HG03159 (cell line): ENCODE data around the gene SFTPB.
"Not testable (repeated sequence)": the region's sequence is repeated elsewhere in the genome, so short reads cannot be mapped to it uniquely, and the experiment has no call there.

Source experiments
- ATAC-seq: cut with Tn5 transposase; IDR thresholded peaks from one replicate; pipeline ENCODE4 v1.9.1; 2021; ENCODE audit warnings: mild to moderate bottlenecking, moderate library complexity; ENCODE audit not compliant: unreplicated experiment

Gene SFTPB

GRCh38 chr2:85660301-85660700 is 7.7 kb downstream of the SFTPB start:
- not testable (repeated sequence) for ATAC-seq

GRCh38 chr2:85659324-85659981 is 8.5 kb downstream of the SFTPB start:
- ATAC-seq: no peak

- ATAC-seq: not testable (repeated sequence)
Measured at GRCh38 chr2:85657399-85657798, 10.6 kb downstream of the SFTPB start.

DNA sequence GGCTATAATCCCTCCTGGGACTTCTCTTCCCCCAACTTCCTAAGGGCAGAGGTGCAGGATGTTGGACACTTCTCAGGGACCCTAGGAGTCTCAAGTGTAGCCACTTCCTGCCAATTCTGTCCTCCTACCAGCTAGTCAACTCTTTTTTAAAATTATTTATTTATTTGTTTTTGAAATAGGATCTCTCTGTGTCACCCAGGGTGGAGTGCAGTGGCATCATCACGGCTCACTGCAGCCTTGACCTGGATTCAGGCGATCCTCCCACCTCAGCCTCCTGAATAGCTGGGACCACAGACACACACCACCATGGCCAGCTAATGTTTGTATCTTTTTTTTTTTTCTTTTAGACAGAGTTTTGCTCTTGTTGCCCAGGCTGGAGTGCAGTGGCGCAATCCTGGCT is 11.5 kb downstream of the SFTPB start:
- no peak for ATAC-seq

DNA sequence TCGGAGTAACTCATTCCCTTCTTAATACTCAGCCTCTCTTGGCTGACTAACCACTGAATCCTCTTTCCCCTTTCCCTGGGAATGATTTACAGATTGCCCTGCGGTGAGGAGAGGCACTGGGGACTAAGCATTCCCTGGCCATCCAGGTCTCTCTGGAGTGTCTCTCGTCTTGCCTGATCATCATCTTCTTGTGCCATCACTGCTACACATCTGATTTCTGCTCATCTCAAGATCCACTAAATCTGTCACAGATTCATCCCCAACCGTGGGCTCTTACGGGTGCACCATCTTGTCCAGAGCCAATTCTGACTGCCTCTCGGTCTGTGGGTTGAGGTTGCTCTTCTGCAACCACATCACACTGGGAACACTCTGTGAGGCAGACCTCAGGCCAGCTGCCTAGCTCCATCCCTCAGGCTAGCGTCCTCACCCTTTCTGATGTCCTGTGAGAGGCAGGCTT is 12.0 kb downstream of the SFTPB start:
- no peak for ATAC-seq

- no peak for ATAC-seq
Measured at GRCh38 chr2:85653996-85654395, 14.0 kb downstream of the SFTPB start.

DNA sequence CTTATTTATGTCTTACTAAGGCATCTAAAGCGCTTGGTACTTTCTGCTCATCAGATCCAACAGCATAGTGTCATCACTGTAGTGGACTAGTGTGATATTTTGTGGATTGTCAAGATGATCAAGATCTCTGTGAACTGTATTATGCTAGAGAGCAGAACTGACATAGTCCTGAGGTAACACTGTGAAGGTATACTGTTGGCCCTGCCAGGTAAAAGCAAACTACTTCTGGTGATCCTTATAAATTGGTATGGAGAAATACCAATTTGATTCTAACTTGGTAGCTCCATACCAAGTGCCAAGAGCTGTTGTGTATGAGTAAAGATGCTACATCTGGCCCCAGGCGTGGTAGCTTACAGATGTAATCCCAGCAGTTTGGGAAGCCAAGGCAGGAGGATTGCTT is 15.9 kb downstream of the SFTPB start:
- no peak for ATAC-seq

DNA sequence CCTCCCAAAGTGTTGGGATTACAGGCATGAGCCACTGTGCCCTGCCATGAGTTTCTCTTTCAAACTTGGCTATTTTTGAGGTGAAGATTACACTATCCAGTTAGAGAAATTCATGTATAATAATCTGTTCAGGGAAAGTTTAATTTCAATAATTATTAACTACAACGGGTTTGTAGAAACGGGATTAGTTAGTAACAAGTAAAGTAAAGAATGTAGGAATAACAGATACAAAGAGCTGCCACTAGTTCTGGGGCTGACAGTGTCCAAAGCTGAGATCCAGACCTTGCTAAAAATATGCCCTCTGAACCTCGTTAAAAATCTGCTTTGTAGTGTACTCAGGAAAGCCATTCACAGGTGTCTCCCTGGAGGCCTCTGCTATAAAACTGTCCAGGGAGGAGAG is 16.9 kb downstream of the SFTPB start:
- ATAC-seq: no peak

GRCh38 chr2:85650456-85650855 is 17.5 kb downstream of the SFTPB start:
- ATAC-seq: no peak

GRCh38 chr2:85649201-85650190 is 18.5 kb downstream of the SFTPB start:
- ATAC-seq: no peak

DNA sequence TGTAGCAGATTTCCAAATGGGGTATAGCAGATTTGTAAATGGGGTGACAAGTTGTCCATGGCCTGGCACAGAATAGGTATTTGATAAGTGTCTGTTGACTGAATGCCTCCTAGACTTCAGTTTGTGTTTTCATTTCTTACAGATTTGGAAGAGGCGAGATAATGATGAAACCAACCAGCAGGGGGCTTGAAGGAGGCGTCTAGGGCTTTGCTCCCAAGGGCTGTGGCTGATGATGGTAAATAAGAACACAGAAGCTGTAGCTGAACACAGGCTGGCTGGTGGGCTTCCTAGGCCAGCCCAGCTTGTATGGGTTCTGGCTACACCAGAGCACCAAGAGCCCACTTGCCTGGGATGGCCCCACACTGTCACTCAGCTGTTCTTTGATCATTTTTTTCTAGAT is 19.4 kb downstream of the SFTPB start:
- no peak for ATAC-seq

DNA sequence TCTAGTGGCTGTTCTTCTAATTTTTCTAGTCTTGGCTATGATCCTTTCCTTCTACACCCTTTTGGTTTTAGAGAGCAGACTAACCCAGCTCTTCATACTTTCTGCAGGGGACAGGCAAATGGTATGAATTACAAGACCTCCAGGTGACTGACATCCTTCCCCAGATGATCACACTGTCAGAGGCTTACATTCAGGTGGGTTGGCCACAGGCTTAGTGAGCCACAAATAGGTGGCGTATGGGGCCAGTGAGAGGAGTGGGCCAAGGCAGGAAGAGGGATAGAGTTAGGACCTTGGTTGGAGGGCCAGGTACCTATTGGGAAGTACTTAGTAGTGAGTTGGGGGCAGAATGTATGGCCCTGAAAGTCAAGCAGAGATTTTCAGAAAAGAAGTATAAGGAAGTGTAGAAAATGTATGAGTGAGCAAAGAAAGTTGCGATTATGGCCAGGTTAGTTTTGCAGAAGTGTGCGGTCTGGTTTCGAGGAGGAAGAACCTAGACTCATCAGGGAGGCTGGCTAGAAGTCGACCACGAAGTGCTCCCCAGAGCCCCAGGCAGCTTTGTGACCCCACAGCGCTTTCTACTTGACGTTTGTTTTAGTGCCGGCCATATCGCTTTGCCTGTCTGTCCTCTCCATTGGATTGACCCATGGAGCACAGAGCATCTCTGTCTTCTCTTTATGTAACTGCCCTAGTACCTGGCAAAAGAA is 20.0 kb downstream of the SFTPB start:
- ATAC-seq: peak; percentile 73

DNA sequence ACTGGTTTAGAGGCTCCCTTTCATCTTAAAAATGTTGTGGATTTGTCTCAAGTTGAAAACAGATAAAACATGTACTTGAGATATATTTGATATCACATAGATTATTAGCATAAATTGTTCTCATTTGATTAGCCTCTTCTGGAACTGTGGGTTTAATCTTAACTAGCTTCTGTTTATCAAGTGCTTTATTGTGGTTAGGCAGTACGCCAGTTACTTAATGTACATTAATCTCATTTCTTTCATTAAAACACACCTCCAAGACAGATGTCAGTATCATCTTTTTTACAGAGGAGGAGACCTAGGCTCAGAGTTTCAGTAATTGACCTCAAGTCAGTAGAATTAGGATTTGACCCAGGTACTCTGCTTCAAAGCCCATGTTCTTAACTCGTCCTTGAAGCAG is 21.8 kb downstream of the SFTPB start:
- ATAC-seq: no peak

GRCh38 chr2:85644909-85645308 is 23.1 kb downstream of the SFTPB start:
- ATAC-seq: no peak

GRCh38 chr2:85642725-85643124 is 25.3 kb downstream of the SFTPB start:
- ATAC-seq: no peak

GRCh38 chr2:85635636-85636035 is 32.4 kb downstream of the SFTPB start:
- no peak for ATAC-seq

GRCh38 chr2:85635011-85635410 is 33.0 kb downstream of the SFTPB start:
- no peak for ATAC-seq

GRCh38 chr2:85631316-85631715 is 36.7 kb downstream of the SFTPB start:
- ATAC-seq: no peak

GRCh38 chr2:85628658-85629057 is 39.3 kb downstream of the SFTPB start:
- ATAC-seq: no peak

GRCh38 chr2:85623991-85624390 is 44.0 kb downstream of the SFTPB start:
- ATAC-seq: no peak

- ATAC-seq: no peak
Measured at GRCh38 chr2:85621338-85621737, 46.7 kb downstream of the SFTPB start.
